H1 (cell line): ENCODE data around the gene KIF1B. TPM values are rescaled to one million over a fixed set of nuclear protein-coding genes. Genes with fewer than 3 reads are reported as not detected.

Experiments
- GTF2F1 ChIP-seq: IDR thresholded peaks from 2 replicates; pipeline ENCODE4 v1.6.1; 2012; ENCODE audit warnings: low read depth, low read length, improper control_type of control experiment, borderline replicate concordance
- KDM4A ChIP-seq: IDR thresholded peaks from one replicate; pipeline ENCODE4 v1.7.1; 2012; ENCODE audit warnings: low read depth, mild to moderate bottlenecking, moderate library complexity, low read length, inconsistent platforms; ENCODE audit not compliant: severe bottlenecking
- polyA plus RNA-seq, 7 experiments: library from polyadenylated mRNA; depleted of rRNA in 3 of 7; stranded (reverse) in 5 of 7; unstranded in 2 of 7; fragments of >200 nt in 5 of 7; fragments of 200-250 nt in 2 of 7; gene quantifications; 1 replicate in 5 of 7; 2 replicates in 1 of 7; 4 replicates in 1 of 7; pipeline versions ENCODE4 v1.2.1 to v1.2.3, GENCODE V29; 2011 to 2013; ENCODE audit warnings: missing spikeins in 2 of 7, mixed read lengths in 2 of 7
- total RNA-seq: library from RNA; stranded (reverse); fragmentation: NEBNext Ultra II Directional; extraction: Animal tissue kit (Norgen Biotek cat#: 25700); gene quantifications from 2 replicates; pipeline ENCODE4 v1.2.1, GENCODE V29; 2021

The KIF1B gene
- total and polyA plus RNA-seq, 2 of the 8 experiments (the other 6 are each of a cell fraction or from before 2014, with no cell fraction given), result 39.1 to 74.2 TPM

- TF ChIP-seq KDM4A (no peak), GTF2F1 (no peak)
- TF ChIP-seq, all 59 proteins: peak for 0
Observed at GRCh38 chr1:10421637-10422036, 211.3 kb downstream of the KIF1B start (continued).
